ENCODE measurements around the gene CCN6.

The CCN6 gene

DNA sequence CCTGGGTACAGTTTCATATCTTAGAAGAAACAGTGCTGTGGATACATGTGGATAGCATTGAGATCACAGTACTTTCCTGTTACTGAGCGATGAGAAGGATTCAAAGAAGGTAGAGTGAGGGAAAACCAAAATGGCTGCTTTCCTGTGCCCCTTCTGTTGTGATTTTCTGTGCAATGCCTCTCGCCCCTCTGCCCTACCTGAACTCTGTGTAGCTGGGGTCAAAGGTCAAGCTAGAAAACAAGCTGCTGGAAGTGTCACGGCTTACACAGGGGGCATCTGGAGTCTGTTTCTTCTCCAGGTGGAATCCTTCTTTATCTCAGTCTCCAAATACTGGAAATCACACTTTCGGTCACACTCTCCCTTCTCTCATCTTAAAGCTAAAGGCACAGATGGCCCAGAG lies 27.0 kb upstream of the CCN6 start:
- DNase-seq (ENCODE audit: low read depth): no peak
- H3K4me3 ChIP-seq (ENCODE audit: control insufficient read depth, low read depth, low read length): no peak overlapping the region
- TF ChIP-seq, protein P1, sequence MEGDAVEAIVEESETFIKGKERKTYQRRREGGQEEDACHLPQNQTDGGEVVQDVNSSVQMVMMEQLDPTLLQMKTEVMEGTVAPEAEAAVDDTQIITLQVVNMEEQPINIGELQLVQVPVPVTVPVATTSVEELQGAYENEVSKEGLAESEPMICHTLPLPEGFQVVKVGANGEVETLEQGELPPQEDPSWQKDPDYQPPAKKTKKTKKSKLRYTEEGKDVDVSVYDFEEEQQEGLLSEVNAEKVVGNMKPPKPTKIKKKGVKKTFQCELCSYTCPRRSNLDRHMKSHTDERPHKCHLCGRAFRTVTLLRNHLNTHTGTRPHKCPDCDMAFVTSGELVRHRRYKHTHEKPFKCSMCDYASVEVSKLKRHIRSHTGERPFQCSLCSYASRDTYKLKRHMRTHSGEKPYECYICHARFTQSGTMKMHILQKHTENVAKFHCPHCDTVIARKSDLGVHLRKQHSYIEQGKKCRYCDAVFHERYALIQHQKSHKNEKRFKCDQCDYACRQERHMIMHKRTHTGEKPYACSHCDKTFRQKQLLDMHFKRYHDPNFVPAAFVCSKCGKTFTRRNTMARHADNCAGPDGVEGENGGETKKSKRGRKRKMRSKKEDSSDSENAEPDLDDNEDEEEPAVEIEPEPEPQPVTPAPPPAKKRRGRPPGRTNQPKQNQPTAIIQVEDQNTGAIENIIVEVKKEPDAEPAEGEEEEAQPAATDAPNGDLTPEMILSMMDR (conservative IDR thresholded peaks at IDR 0.05; ENCODE audit: control insufficient read depth, insufficient read depth, low read depth, low read length): no peak

DNA sequence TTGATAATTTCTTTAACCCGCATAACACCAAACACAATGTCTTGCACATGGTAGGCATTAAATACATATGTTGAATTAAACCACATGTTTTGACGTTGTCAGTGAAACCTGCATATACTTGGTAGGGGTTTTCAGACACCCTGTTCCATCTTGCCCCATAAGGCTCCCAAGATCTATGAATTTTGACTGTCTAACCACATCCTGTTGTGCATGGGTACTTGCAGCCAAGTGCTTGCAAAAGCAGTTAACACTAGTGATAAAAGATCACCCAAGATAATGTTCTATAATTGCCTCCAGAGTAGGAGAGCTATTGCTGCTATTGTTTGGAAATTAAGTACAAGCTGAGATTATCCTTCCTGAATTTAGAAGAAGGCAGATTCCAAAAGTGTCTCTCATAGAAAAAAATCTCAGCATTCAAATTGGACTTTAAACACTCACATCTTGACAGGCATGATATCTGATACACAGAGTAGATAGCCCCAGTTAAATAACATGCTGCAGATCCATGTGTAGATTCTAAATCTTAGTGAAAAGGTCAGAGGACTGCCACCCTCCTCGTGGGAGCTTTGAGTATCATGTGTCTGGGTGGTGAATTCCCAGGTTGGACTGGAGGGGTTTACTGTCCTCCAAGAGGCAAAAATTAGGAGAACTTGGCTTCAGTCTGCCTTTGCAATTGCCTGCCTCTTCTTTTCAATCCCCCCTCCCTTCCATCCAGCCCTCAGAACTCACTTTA lies 25.8 kb upstream of the CCN6 start:
- H3K4me3 ChIP-seq (ENCODE audit: control insufficient read depth, low read depth, low read length): no peak overlapping the region
- TF ChIP-seq, protein P1 (conservative IDR thresholded peaks at IDR 0.05; ENCODE audit: control insufficient read depth, insufficient read depth, low read depth, low read length): no peak
- peak; percentile 41 for DNase-seq (ENCODE audit: low read depth)

DNA sequence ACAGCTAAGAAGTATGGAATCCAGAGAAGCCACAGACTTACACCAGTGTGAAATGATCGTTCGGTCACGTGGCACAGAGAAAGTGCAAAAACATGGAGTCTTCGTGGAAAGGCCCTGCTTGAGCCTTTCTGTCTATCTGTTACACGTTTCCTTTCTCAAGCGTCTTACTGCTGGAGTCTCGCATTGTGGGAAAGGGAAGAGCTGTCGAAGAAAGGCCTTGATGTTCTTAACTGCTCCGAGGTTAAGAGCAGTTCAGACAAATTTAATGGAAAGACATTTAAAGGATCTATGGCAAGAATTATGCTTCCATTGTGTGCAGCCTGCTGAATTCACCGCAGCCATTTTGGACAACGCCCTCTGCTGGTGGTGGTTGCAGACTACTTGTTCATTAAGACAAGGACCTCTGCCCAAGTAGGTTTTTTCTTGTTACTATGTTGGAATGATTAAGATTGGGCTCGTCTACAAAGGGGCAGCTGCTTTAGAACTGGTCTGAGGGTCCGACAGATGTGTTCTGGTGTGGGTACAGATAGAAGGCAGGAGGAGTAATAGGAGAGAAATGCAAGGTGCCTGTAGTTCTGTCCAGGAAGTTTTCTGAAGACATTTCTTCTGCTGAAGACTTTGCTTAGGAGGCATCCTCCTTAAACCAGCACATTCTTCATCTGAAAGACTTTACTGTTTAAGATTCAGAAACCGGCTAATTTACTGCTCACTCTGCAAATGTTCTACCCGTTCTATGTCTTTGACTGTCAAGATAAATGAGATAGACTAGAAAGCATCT lies 24.7 kb upstream of the CCN6 start:
- DNase-seq (ENCODE audit: low read depth): peak; percentile 78
- no peak overlapping the region for H3K4me3 ChIP-seq (ENCODE audit: control insufficient read depth, low read depth, low read length)
- TF ChIP-seq, protein P1 (conservative IDR thresholded peaks at IDR 0.05; ENCODE audit: control insufficient read depth, insufficient read depth, low read depth, low read length): peak; percentile 84

DNA sequence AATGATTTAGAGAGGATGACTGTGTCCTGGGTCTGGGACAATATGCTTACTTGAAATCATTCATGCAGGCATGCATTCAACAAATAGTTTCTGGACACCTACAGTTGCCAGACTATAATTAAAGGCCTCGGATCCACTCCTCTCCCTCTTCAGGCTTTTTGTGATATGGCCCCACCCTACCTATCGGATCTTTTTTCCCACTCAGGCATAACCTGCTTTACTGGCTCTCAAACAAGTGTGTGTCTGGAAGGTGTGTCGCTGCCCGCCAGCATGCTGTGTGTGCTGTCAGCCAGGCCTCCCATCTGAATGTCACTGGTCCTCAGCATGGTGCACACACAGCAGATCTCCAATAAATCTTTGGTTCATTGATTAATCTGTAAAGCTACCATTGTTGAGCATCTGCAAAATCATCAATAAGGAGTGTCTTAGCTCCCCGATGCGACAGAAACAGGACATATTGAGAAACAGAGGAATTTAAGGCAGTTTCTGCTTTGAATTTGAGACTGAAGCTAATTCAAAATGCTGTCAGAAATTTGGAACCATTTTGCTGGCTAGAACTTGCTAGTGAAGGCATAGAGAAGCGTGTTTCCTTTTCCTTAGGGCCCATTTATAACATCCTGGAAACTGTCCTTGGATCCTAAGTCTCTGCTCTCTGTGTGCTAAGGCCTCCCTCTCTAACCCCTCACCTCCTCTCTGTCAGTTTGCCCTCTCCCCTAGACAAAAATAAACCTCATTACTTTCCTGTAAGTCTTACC lies 23.5 kb upstream of the CCN6 start:
- TF ChIP-seq, protein P1 (conservative IDR thresholded peaks at IDR 0.05; ENCODE audit: control insufficient read depth, insufficient read depth, low read depth, low read length): no peak
- H3K4me3 ChIP-seq (ENCODE audit: control insufficient read depth, low read depth, low read length): no peak overlapping the region
- DNase-seq (ENCODE audit: low read depth): no peak

DNA sequence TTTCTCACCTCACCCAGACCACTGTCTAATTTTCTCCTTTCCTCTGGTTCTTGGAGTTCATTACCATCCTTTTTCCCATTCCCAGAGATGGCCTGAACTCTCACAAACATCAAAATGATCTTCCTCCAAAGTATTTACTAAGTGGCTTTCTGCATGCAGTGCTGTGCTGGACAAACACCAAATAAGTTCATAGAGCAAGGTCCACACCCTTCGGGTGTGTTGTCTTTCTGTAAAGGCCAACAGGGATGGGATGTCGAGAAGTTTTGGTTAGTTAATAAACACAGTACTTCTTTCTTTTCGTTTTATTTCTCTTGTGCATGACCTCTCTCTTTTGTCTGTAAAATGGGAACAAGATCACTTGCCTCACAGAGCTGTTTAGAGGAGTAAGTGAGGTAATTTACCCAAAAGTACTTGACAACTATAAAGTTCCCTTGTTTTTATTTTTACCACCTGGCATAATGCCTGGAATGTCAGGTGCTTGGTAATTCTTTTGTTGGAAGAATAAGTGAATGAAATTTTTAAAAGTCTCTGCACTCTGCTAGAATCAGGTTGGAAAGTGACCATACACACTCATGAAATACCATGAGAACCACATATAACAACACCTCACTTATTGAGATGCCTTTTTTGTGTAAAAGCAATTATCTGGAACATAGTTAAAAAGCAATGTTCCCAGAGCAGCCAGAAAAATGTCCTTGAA lies 22.8 kb upstream of the CCN6 start:
- no peak for DNase-seq (ENCODE audit: low read depth)
- no peak overlapping the region for H3K4me3 ChIP-seq (ENCODE audit: control insufficient read depth, low read depth, low read length)
- TF ChIP-seq, protein P1 (conservative IDR thresholded peaks at IDR 0.05; ENCODE audit: control insufficient read depth, insufficient read depth, low read depth, low read length): no peak

DNA sequence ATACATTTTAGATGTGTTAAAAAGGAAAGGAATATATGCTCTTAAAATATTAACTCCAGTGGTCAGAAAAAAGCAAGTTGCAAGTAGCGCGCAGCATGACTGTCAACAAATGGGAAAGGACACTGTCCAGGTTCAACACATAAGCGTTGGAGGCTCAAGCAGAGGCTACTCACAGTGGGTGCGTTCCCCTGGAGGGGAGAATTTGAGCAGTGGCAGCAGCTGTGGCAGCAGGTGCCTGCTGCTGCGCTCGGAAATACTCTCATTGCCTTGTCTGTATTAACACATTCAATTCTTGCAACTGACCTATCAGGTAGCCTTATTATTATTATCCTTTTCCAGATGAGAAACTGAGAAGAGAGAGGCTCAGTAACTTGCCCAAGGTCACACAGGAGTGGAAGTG lies 21.9 kb upstream of the CCN6 start:
- TF ChIP-seq, protein P1 (conservative IDR thresholded peaks at IDR 0.05; ENCODE audit: control insufficient read depth, insufficient read depth, low read depth, low read length): no peak

More for the DNA sequence above, 21.9 kb upstream of the CCN6 start:
- H3K4me3 ChIP-seq (ENCODE audit: control insufficient read depth, low read depth, low read length): no peak overlapping the region
- no peak for DNase-seq (ENCODE audit: low read depth)

Measured in fibroblast of mammary gland (primary cell).